MM.1S (cell line): ENCODE data around the gene TGFB1I1.

Experiments used
- DNase-seq: peaks from one replicate; pipeline ENCODE4 v3.0.0-alpha.2; 2015
- H2AFZ ChIP-seq: fragments of 300-600 bp; sonication (generic); 2 replicates; pipeline ENCODE4 v1.6.0; 2016; ENCODE audit warnings: antibody characterized with exemption, low read length
- H3F3A ChIP-seq: fragments of 300-600 bp; sonication (generic); 2 replicates; pipeline ENCODE4 v1.6.1; 2016; ENCODE audit warnings: mild to moderate bottlenecking, antibody characterized with exemption, low read length, moderate library complexity, mixed read lengths; ENCODE audit not compliant: insufficient read depth
- H3K27ac ChIP-seq: fragments of 300-600 bp; sonication (generic); 2 replicates; pipeline ENCODE4 v1.5.1; 2016; ENCODE audit warnings: mild to moderate bottlenecking, low read length
- H3K27me3 ChIP-seq: fragments of 300-600 bp; sonication (generic); replicated peaks from 2 replicates; pipeline ENCODE4 v1.6.0; 2016; ENCODE audit warnings: low read length; ENCODE audit not compliant: insufficient read depth
- H3K36me3 ChIP-seq: fragments of 300-600 bp; sonication (generic); replicated peaks from 2 replicates; pipeline ENCODE4 v1.6.1; 2016; ENCODE audit warnings: mild to moderate bottlenecking, low read length, mixed read lengths; ENCODE audit not compliant: insufficient read depth
- H3K4me1 ChIP-seq: fragments of 300-600 bp; sonication (generic); 2 replicates; pipeline ENCODE4 v1.6.1; 2016; ENCODE audit warnings: low read length, mixed read lengths
- H3K4me2 ChIP-seq: fragments of 300-600 bp; sonication (generic); 2 replicates; pipeline ENCODE4 v1.6.0; 2016; ENCODE audit warnings: low read depth, low read length
- H3K4me3 ChIP-seq: fragments of 300-600 bp; sonication (generic); 2 replicates; pipeline ENCODE4 v1.5.1; 2016; ENCODE audit warnings: low read length, mixed read lengths
- H3K79me2 ChIP-seq: fragments of 300-600 bp; sonication (generic); 2 replicates; pipeline ENCODE4 v1.6.1; 2016; ENCODE audit warnings: mixed run types, low read length, mixed read lengths
- H3K9ac ChIP-seq: fragments of 300-600 bp; sonication (generic); 2 replicates; pipeline ENCODE4 v1.6.1; 2016; ENCODE audit warnings: low read length, mixed read lengths
- H3K9me2 ChIP-seq: fragments of 300-600 bp; sonication (generic); replicated peaks from 2 replicates; pipeline ENCODE4 v1.6.1; 2016; ENCODE audit warnings: mild to moderate bottlenecking, low read length, mixed read lengths; ENCODE audit not compliant: insufficient read depth
- H3K9me3 ChIP-seq: fragments of 300-600 bp; sonication (generic); replicated peaks from 2 replicates; pipeline ENCODE4 v1.6.1; 2016; ENCODE audit warnings: mild to moderate bottlenecking, low read length, mixed read lengths; ENCODE audit not compliant: insufficient read depth
- H4K20me1 ChIP-seq: fragments of 300-600 bp; sonication (generic); 2 replicates; pipeline ENCODE4 v1.6.1; 2016; ENCODE audit warnings: mild to moderate bottlenecking, low read length, moderate library complexity, mixed read lengths; ENCODE audit not compliant: insufficient read depth
- CTCF ChIP-seq: fragments of 300-600 bp; sonication (generic); IDR thresholded peaks from 2 replicates; pipeline ENCODE4 v1.5.1; 2016; ENCODE audit warnings: antibody characterized with exemption, low read length, mixed read lengths
- EZH2 ChIP-seq: fragments of 300-600 bp; sonication (generic); optimal IDR thresholded peaks from 2 replicates; pipeline ENCODE3; 2017; ENCODE audit warnings: low read depth, mild to moderate bottlenecking, antibody characterized with exemption, low read length, mixed read lengths
- EZH2phosphoT487 ChIP-seq: fragments of 300-600 bp; sonication (generic); IDR thresholded peaks from 2 replicates; pipeline ENCODE4 v1.6.1; 2018; ENCODE audit warnings: antibody characterized with exemption, low read length

Gene TGFB1I1

GRCh38 chr16:31489298-31489564 lies 17.3 kb downstream of the TGFB1I1 start:
- TF ChIP-seq CTCF, result no peak
- no peak overlapping the region for H2AFZ ChIP-seq
- H3K36me3 ChIP-seq, result no peaks in the 10 kb centered on the region
- no peaks in the 10 kb centered on the region for H3K79me2 ChIP-seq
- H3K9me3 ChIP-seq, result no peaks in the 10 kb centered on the region
- no peaks in the 10 kb centered on the region for H4K20me1 ChIP-seq
- H3K4me2 ChIP-seq, result no peak overlapping the region
- no peaks in the 10 kb centered on the region for H3K4me1 ChIP-seq
- no peak overlapping the region for H3K9ac ChIP-seq
- H3F3A ChIP-seq, result no peaks in the 10 kb centered on the region
- no peak overlapping the region for H3K4me3 ChIP-seq
- H3K27me3 ChIP-seq, result 0 out of 2 replicates have a peak, but pooled peaks cover 6% of the 10 kb centered on the region
- no peaks in the 10 kb centered on the region for H3K9me2 ChIP-seq
- no peak overlapping the region for H3K27ac ChIP-seq
- DNase-seq, result no peak

GRCh38 chr16:31489616-31490584 lies 17.9 kb downstream of the TGFB1I1 start:
- 0 out of 2 replicates have a peak, but pooled peaks cover 6% of the 10 kb centered on the region for H3K27me3 ChIP-seq
- no peaks in the 10 kb centered on the region for H3K9me2 ChIP-seq
- H4K20me1 ChIP-seq, result no peaks in the 10 kb centered on the region
- H2AFZ ChIP-seq, result no peak overlapping the region
- H3K4me3 ChIP-seq, result no peak overlapping the region
- no peaks in the 10 kb centered on the region for H3K4me1 ChIP-seq
- TF ChIP-seq CTCF, result no peak
- no peak for TF ChIP-seq EZH2
- TF ChIP-seq EZH2phosphoT487, result no peak
- H3F3A ChIP-seq, result no peaks in the 10 kb centered on the region
- no peak overlapping the region for H3K4me2 ChIP-seq
- no peaks in the 10 kb centered on the region for H3K36me3 ChIP-seq
- H3K79me2 ChIP-seq, result no peaks in the 10 kb centered on the region
- no peak overlapping the region for H3K27ac ChIP-seq
- no peak overlapping the region for H3K9ac ChIP-seq
- DNase-seq, result no peak
- H3K9me3 ChIP-seq, result no peaks in the 10 kb centered on the region

GRCh38 chr16:31491778-31492418 lies 19.9 kb downstream of the TGFB1I1 start:
- H3K9me3 ChIP-seq, result no peaks in the 10 kb centered on the region
- H3K9me2 ChIP-seq, result no peaks in the 10 kb centered on the region
- no peak overlapping the region for H3K27ac ChIP-seq
- no peaks in the 10 kb centered on the region for H3K4me1 ChIP-seq
- no peaks in the 10 kb centered on the region for H3K27me3 ChIP-seq
- TF ChIP-seq EZH2phosphoT487 (no peak), CTCF (no peak), EZH2 (no peak)
- no peak overlapping the region for H3K9ac ChIP-seq
- H2AFZ ChIP-seq, result no peak overlapping the region
- no peak overlapping the region for H3K4me3 ChIP-seq
- H4K20me1 ChIP-seq, result no peaks in the 10 kb centered on the region
- H3K36me3 ChIP-seq, result no peaks in the 10 kb centered on the region
- no peaks in the 10 kb centered on the region for H3F3A ChIP-seq
- H3K79me2 ChIP-seq, result no peaks in the 10 kb centered on the region
- no peak for DNase-seq
- no peak overlapping the region for H3K4me2 ChIP-seq
